SU-DHL-6 (cell line): Measurements from ENCODE around the gene FSTL4.

Source experiments
- EZH2phosphoT487 ChIP-seq: fragments of 200-600 bp; sonication (generic), shearing (Covaris generic); conservative IDR thresholded peaks from 2 replicates; pipeline ENCODE4 v1.6.1; 2018; ENCODE audit warnings: mild to moderate bottlenecking, antibody characterized with exemption, low read length, moderate library complexity, mixed read lengths
- TF ChIP-seq, protein P1 (sequence below): fragments of 200-600 bp; sonication (generic); IDR thresholded peaks from one replicate; pipeline ENCODE4 v1.5.1; 2017; ENCODE audit warnings: antibody characterized with exemption, mild to moderate bottlenecking, low read length, moderate library complexity; ENCODE audit not compliant: insufficient read depth, poor library complexity, severe bottlenecking

DNA sequence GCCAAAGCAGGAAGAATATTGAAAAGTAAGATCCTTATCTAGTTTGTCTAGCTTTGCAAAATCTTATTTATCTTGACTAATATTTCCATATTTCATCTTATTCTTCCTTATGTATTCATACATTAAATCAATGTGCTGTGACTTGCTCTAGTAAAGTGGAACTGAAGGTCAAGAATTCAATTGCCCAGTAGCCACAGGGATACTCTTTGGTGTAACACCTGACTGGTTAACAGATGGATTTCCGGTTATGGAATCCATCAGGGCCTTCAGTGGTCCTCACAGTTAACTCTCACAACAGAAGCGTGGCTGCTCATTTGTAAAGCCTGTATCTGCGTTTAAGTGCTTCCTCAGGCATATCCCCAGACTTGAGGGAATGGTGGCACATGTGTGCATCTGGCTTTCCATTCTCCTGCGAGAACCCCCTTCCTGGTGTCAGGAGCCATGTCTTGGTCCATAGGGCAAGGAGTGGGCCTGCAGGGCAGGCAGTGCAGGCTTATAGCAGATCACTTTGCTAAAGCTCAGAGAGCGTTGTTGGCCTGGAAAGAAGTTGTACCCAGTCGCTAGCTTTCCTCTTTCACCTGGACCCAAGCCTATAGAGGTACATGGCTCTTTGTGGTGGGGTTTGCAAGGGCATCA is 461.3 kb downstream of the FSTL4 start:
- TF ChIP-seq, protein P1, sequence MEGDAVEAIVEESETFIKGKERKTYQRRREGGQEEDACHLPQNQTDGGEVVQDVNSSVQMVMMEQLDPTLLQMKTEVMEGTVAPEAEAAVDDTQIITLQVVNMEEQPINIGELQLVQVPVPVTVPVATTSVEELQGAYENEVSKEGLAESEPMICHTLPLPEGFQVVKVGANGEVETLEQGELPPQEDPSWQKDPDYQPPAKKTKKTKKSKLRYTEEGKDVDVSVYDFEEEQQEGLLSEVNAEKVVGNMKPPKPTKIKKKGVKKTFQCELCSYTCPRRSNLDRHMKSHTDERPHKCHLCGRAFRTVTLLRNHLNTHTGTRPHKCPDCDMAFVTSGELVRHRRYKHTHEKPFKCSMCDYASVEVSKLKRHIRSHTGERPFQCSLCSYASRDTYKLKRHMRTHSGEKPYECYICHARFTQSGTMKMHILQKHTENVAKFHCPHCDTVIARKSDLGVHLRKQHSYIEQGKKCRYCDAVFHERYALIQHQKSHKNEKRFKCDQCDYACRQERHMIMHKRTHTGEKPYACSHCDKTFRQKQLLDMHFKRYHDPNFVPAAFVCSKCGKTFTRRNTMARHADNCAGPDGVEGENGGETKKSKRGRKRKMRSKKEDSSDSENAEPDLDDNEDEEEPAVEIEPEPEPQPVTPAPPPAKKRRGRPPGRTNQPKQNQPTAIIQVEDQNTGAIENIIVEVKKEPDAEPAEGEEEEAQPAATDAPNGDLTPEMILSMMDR: no peak
- TF ChIP-seq EZH2phosphoT487: no peak
